Transverse colon (tissue), 4 donors: ENCODE measurements around the gene CILP2. TPM values are rescaled to one million over a fixed set of nuclear protein-coding genes. Genes with fewer than 3 reads are reported as not detected.

Experiments used
- DNase-seq: peaks from one replicate; pipeline ENCODE4 v3.0.0-alpha.2; 2019
- H3K27ac ChIP-seq, 4 donors: fragments of 200-600 bp; sonication (generic); 2 replicates each; pipeline ENCODE4 v1.5.1; 2016 to 2018; ENCODE audit warnings: inconsistent platforms in 4 of 4
- H3K27me3 ChIP-seq: fragments of 200-600 bp; sonication (generic); 2 replicates; pipeline ENCODE4 v1.5.1; 2017; ENCODE audit warnings: inconsistent platforms
- H3K36me3 ChIP-seq, 4 donors: fragments of 200-600 bp; sonication (generic); 2 replicates each; pipeline ENCODE4 v1.5.1; 2017 to 2019; ENCODE audit warnings: inconsistent platforms in 4 of 4
- H3K4me1 ChIP-seq, 4 donors: fragments of 200-600 bp; sonication (generic); 2 replicates each; pipeline ENCODE4 v1.5.1; 2017 to 2020; ENCODE audit warnings: inconsistent platforms in 4 of 4
- H3K4me3 ChIP-seq, 4 donors: fragments of 200-600 bp; sonication (generic); 1 replicate in 1 of 4; 2 replicates in 3 of 4; pipeline versions ENCODE4 v1.5.1 to v1.6.1; 2017 to 2019; ENCODE audit warnings: inconsistent platforms in 4 of 4
- H3K9me3 ChIP-seq, 2 donors: fragments of 200-600 bp; sonication (generic); 2 replicates each; pipeline ENCODE4 v1.5.1; 2017 to 2019; ENCODE audit warnings: inconsistent platforms in 2 of 2
- CTCF ChIP-seq, 5 experiments: fragments of 200-600 bp in 3 of 5; fragments of 450-650 bp in 2 of 5; sonication (generic) in 3 of 5; IDR thresholded peaks; 1 replicate in 2 of 5; 2 replicates in 3 of 5; pipeline ENCODE4 v1.5.1; 2016 to 2017; ENCODE audit warnings: antibody characterized with exemption in 5 of 5, inconsistent platforms in 3 of 5, mild to moderate bottlenecking in 2 of 5, moderate library complexity in 1 of 5
- EP300 ChIP-seq: sonication (generic); formaldehyde crosslinking; IDR thresholded peaks from one replicate; pipeline ENCODE4 v1.6.1; 2017; ENCODE audit warnings: antibody characterized with exemption, low read depth
- POLR2A ChIP-seq: fragments of 450-650 bp; IDR thresholded peaks from one replicate; pipeline ENCODE4 v1.6.1; 2016; ENCODE audit warnings: antibody characterized with exemption, mild to moderate bottlenecking, moderate library complexity
- POLR2AphosphoS5 ChIP-seq, 3 donors: sonication (generic); formaldehyde crosslinking; IDR thresholded peaks; one replicate each; pipeline ENCODE4 v1.6.1; 2016; ENCODE audit warnings: antibody characterized with exemption in 3 of 3
- WGBS, 2 donors: methylation state at CpG; one replicate each; pipeline ENCODE4 v1.1.5; 2018; ENCODE audit warnings: low coverage in 1 of 2; 5-methylcytosine and 5-hydroxymethylcytosine counted together
- in situ Hi-C, 4 donors: fragments of 200-750 bp; cut with MboI; loops; one replicate each; pipeline versions ENCODE4 v1.15.0 to v1.15.1; 2017; ENCODE audit warnings: low sequenced_read_pairs in 3 of 4, low pct_ligation_motif_present in 1 of 4, low pct_unique_long_range_greater_than_20kb in 1 of 4
- intact Hi-C: fragments of 100-400 bp; cut with DNase I; formaldehyde crosslinking; loops from one replicate; pipeline ENCODE4 v1.15.1; 2023; ENCODE audit warnings: low total_unique reads
- total RNA-seq, 4 donors: library from RNA; depleted of rRNA; stranded (reverse); fragments of >200 nt; gene quantifications; one replicate each; pipeline ENCODE4 v1.1.0, GENCODE V29; 2016

CILP2 gene
- total RNA-seq, 4 donors from 2014 or later: 0.48 TPM; not detected in 3

DNA sequence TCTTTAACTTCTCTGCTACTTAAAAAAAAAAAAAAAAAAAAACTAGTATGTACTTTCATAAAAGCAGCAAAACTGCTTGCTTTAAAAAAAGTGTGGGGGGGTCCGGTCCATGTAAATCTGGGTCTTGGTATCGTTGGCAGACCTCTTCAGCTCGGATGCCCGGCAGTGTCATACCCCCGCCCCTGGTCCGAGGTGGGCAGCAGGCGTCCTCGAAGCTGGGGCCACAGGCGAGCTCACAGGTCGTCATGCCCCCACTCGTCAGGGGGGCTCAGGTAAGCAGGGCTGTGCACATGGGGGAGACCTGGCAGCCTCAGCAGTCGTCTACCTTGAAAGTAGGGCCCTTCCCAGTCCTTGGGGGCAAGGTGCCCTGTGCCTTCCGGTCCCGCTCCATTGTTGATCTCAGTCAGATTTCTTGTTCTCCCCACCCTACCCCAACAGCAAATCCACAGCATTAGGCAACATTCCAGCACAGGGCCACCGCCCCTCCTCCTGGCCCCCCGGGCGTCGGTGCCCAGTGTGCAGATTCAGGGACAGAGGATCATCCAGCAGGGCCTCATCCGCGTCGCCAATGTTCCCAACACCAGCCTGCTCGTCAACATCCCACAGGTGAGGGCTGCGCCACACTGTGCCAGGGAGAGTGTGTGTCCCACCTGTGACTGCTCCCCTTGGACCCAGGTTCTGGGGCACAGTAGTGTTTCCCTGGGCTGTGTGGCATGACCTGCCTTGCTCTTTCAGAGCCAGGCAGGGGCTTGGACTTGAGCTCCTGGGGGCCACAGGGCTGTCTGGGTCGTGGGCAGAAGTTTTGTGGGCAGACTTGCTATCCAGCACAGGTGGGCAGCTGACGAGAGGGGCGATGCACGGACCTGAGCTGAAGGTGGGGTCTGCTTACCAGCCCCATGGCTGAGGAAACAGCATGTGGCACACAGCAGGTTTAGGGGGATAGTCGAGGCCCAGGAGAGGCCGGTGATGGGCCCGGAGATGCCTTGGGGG lies 42.2 kb upstream of the CILP2 start:
- no peak for DNase-seq
- Histone ChIP-seq H3K27me3 (no peaks in the 10 kb centered on the region), H3K4me3 (no peak overlapping the region), H3K27ac (no peak overlapping the region), H3K9me3 (no peaks in the 10 kb centered on the region), H3K36me3 (peaks cover 0 to 55% (median 14%) of the 10 kb centered on the region in 4 donors), H3K4me1 (no peaks in the 10 kb centered on the region)
- intact Hi-C loops: no loop called here
- WGBS, 2 donors: 86 to 92% methylated on average over 4 to 30 of the region's 30 CpGs
- in situ Hi-C loops: loop anchor here in 3 of 4 donors (25.0 kb wide), 2 partner anchors 134 to 309 kb away; partner anchors contain the start of genes BORCS8 (in 1 of the 3) and RFXANK (in 1 of the 3)
- TF ChIP-seq POLR2A (no peak), EP300 (no peak), CTCF (IDR thresholded peaks at IDR 0.05) (no peak), POLR2AphosphoS5 (IDR thresholded peaks at IDR 0.05) (no peak)

DNA sequence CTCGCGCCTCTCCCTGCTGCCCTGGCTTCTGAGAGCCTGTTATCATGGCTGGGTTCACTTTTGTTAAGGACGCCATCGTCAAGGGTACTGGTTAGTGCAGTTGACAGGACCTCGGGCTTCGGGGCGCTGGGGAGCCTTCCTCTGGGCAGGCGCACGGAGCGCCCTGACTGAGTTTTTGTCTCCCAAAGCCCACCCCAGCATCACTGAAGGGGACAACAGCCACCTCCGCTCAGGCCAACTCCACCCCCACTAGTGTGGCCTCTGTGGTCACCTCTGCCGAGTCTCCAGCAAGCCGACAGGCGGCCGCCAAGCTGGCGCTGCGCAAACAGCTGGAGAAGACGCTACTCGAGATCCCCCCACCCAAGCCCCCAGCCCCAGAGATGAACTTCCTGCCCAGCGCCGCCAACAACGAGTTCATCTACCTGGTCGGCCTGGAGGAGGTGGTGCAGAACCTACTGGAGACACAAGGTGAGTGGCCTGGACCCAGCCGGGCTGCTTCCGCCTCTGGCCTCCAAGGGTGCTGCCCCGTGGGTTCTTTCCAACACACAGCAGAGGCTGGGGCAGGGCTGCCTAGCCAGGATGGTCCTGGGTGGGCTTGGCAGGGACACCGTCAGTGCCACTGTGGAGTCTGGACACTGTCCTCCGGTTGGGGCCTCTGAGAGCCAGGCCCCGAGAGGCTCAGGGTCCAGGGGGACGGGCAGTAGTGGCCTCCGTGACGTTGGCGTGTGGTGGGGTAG lies 39.6 kb upstream of the CILP2 start:
- in situ Hi-C loops (loop anchor here in 3 of 4 donors (25.0 kb wide), 2 partner anchors 136 to 311 kb away; partner anchors contain the start of genes BORCS8 (in 1 of the 3) and RFXANK (in 1 of the 3)), intact Hi-C loops (no loop called here)
- no peak for DNase-seq
- Histone ChIP-seq H3K4me1 (no peaks in the 10 kb centered on the region), H3K4me3 (no peak overlapping the region), H3K36me3 (peaks cover 0 to 70% (median 25%) of the 10 kb centered on the region in 4 donors), H3K9me3 (no peaks in the 10 kb centered on the region), H3K27me3 (no peaks in the 10 kb centered on the region), H3K27ac (no peak overlapping the region)
- WGBS, 2 donors: 92% methylated on average over 33 of the region's 33 CpGs; no CpG with 5 or more reads in 1 of the 2 donors
- TF ChIP-seq CTCF (IDR thresholded peaks at IDR 0.05) (no peak), POLR2AphosphoS5 (IDR thresholded peaks at IDR 0.05) (no peak), EP300 (no peak), POLR2A (no peak)

- H3K36me3 ChIP-seq: peaks cover 0 to 71% (median 25%) of the 10 kb centered on the region in 4 donors
- no peak overlapping the region for H3K4me3 ChIP-seq
- no peaks in the 10 kb centered on the region for H3K4me1 ChIP-seq
- WGBS, 2 donors: 92% methylated on average over 18 of the region's 18 CpGs; no CpG with 5 or more reads in 1 of the 2 donors
- in situ Hi-C loops (loop anchor here in 3 of 4 donors (25.0 kb wide), 2 partner anchors 137 to 312 kb away; partner anchors contain the start of genes BORCS8 (in 1 of the 3) and RFXANK (in 1 of the 3)), intact Hi-C loops (no loop called here)
- no peak overlapping the region for H3K27ac ChIP-seq
- no peak for DNase-seq
- no peaks in the 10 kb centered on the region for H3K9me3 ChIP-seq
- H3K27me3 ChIP-seq: no peaks in the 10 kb centered on the region
- TF ChIP-seq CTCF (IDR thresholded peaks at IDR 0.05): no peak
- TF ChIP-seq EP300: no peak
- TF ChIP-seq POLR2A: no peak
- TF ChIP-seq POLR2AphosphoS5 (IDR thresholded peaks at IDR 0.05): no peak
Measured at GRCh38 chr19:19499272-19499995, 38.6 kb upstream of the CILP2 start.
